ENCODE measurements around the gene FGF10. TPM values are rescaled to one million over a fixed set of nuclear protein-coding genes. Genes with fewer than 3 reads are reported as not detected.

Gene FGF10
- total RNA-seq, 1 experiment from 2014 or later = not detected

GRCh38 chr5:44321144-44321725 lies 68.0 kb downstream of the FGF10 start:
- ChIA-PET CTCF (no interaction called here), POLR2A (ENCODE audit: unreplicated experiment) (no interaction called here)
- H3K4me2 ChIP-seq (ENCODE audit: low read length) = no peak overlapping the region
- no peak overlapping the region for H3K4me3 ChIP-seq (ENCODE audit: low read length)
- no peaks in the 10 kb centered on the region for H3K36me3 ChIP-seq (ENCODE audit: low read depth, low read length)
- H3K27ac ChIP-seq (ENCODE audit: low read length) = no peak overlapping the region
- no peak overlapping the region for H3K9ac ChIP-seq (ENCODE audit: low read length)
- no peak for DNase-seq
- H3K79me2 ChIP-seq (ENCODE audit: low read length) = no peaks in the 10 kb centered on the region
- no peak overlapping the region for H2AFZ ChIP-seq (ENCODE audit: low read length)
- no peaks in the 10 kb centered on the region for H4K20me1 ChIP-seq (ENCODE audit: low read length)
- H3K9me3 ChIP-seq (ENCODE audit: low read length) = no peaks in the 10 kb centered on the region
- BruUV-seq (replicated peaks) = no TSS peak
- TF ChIP-seq EZH2 (IDR thresholded peaks at IDR 0.05; ENCODE audit: low read length, unreplicated experiment) = no peak
- no peak for TF ChIP-seq EZH2phosphoT487 (IDR thresholded peaks at IDR 0.05; ENCODE audit: borderline replicate concordance, low read length)
- TF ChIP-seq CTCF (conservative IDR thresholded peaks at IDR 0.05; ENCODE audit: low read depth, low read length) = no peak
- no peaks in the 10 kb centered on the region for H3K27me3 ChIP-seq (ENCODE audit: low read length)
- H3K9me2 ChIP-seq (replicated peaks; ENCODE audit: low read length) = no peaks in the 10 kb centered on the region
- intact Hi-C loops (cut with micrococcal nuclease) = no loop called here
- no peaks in the 10 kb centered on the region for H3F3A ChIP-seq (ENCODE audit: low read length, unreplicated experiment)
- no peaks in the 10 kb centered on the region for H3K4me1 ChIP-seq (ENCODE audit: insufficient read depth, low read length)
- no peak for ATAC-seq

GRCh38 chr5:44320188-44320587 lies 69.0 kb downstream of the FGF10 start:
- ATAC-seq (no peak), DNase-seq (no peak)
- ChIA-PET POLR2A (ENCODE audit: unreplicated experiment) (no interaction called here), CTCF (no interaction called here)
- Histone ChIP-seq H4K20me1 (ENCODE audit: low read length) (no peaks in the 10 kb centered on the region), H3K9ac (ENCODE audit: low read length) (no peak overlapping the region), H3F3A (ENCODE audit: low read length, unreplicated experiment) (no peaks in the 10 kb centered on the region), H3K9me2 (replicated peaks; ENCODE audit: low read length) (no peaks in the 10 kb centered on the region), H3K27ac (ENCODE audit: low read length) (no peak overlapping the region), H3K79me2 (ENCODE audit: low read length) (no peaks in the 10 kb centered on the region), H2AFZ (ENCODE audit: low read length) (no peak overlapping the region), H3K9me3 (ENCODE audit: low read length) (no peaks in the 10 kb centered on the region), H3K4me2 (ENCODE audit: low read length) (no peak overlapping the region), H3K27me3 (ENCODE audit: low read length) (no peaks in the 10 kb centered on the region), H3K36me3 (ENCODE audit: low read depth, low read length) (no peaks in the 10 kb centered on the region), H3K4me1 (ENCODE audit: insufficient read depth, low read length) (no peaks in the 10 kb centered on the region), H3K4me3 (ENCODE audit: low read length) (no peak overlapping the region)
- no TSS peak for BruUV-seq (replicated peaks)
- intact Hi-C loops (cut with micrococcal nuclease) = no loop called here
- TF ChIP-seq EZH2phosphoT487 (IDR thresholded peaks at IDR 0.05; ENCODE audit: borderline replicate concordance, low read length) = no peak
- no peak for TF ChIP-seq EZH2 (IDR thresholded peaks at IDR 0.05; ENCODE audit: low read length, unreplicated experiment)
- no peak for TF ChIP-seq CTCF (conservative IDR thresholded peaks at IDR 0.05; ENCODE audit: low read depth, low read length)

GRCh38 chr5:44318883-44319282 lies 70.3 kb downstream of the FGF10 start:
- DNase-seq = no peak

More at GRCh38 chr5:44318883-44319282, 70.3 kb downstream of the FGF10 start:
- ChIA-PET CTCF (no interaction called here), POLR2A (ENCODE audit: unreplicated experiment) (no interaction called here)
- ATAC-seq = no peak
- Histone ChIP-seq H4K20me1 (ENCODE audit: low read length) (no peaks in the 10 kb centered on the region), H2AFZ (ENCODE audit: low read length) (no peak overlapping the region), H3K9me2 (replicated peaks; ENCODE audit: low read length) (no peaks in the 10 kb centered on the region), H3K79me2 (ENCODE audit: low read length) (no peaks in the 10 kb centered on the region), H3K9me3 (ENCODE audit: low read length) (no peaks in the 10 kb centered on the region), H3K27me3 (ENCODE audit: low read length) (no peaks in the 10 kb centered on the region), H3K9ac (ENCODE audit: low read length) (no peak overlapping the region), H3K4me1 (ENCODE audit: insufficient read depth, low read length) (no peaks in the 10 kb centered on the region), H3K36me3 (ENCODE audit: low read depth, low read length) (no peaks in the 10 kb centered on the region), H3K27ac (ENCODE audit: low read length) (no peak overlapping the region), H3K4me2 (ENCODE audit: low read length) (no peak overlapping the region), H3F3A (ENCODE audit: low read length, unreplicated experiment) (no peaks in the 10 kb centered on the region), H3K4me3 (ENCODE audit: low read length) (no peak overlapping the region)
- intact Hi-C loops (cut with micrococcal nuclease) = no loop called here
- no TSS peak for BruUV-seq (replicated peaks)
- no peak for TF ChIP-seq CTCF (conservative IDR thresholded peaks at IDR 0.05; ENCODE audit: low read depth, low read length)
- no peak for TF ChIP-seq EZH2phosphoT487 (IDR thresholded peaks at IDR 0.05; ENCODE audit: borderline replicate concordance, low read length)
- no peak for TF ChIP-seq EZH2 (IDR thresholded peaks at IDR 0.05; ENCODE audit: low read length, unreplicated experiment)

Measured in PC-3 (cell line).